HepG2 (cell line): ENCODE measurements around the gene SNRNP35. TPM values are rescaled to one million over a fixed set of nuclear protein-coding genes. Genes with fewer than 3 reads are reported as not detected.

Source experiments
- CAMTA2 ChIP-seq: sonication (generic); formaldehyde crosslinking; IDR thresholded peaks from 2 replicates; pipeline ENCODE4 v1.4.0; 2020; ENCODE audit warnings: mild to moderate bottlenecking, missing genetic modification reagents, borderline replicate concordance
- CBFB ChIP-seq: sonication (generic); formaldehyde crosslinking; IDR thresholded peaks from 2 replicates; pipeline ENCODE4 v1.4.0; 2020; ENCODE audit warnings: missing genetic modification reagents
- FOXC1 ChIP-seq: sonication (generic); formaldehyde crosslinking; IDR thresholded peaks from 2 replicates; pipeline ENCODE4 v1.8.0; 2022; ENCODE audit warnings: mild to moderate bottlenecking, missing genetic modification reagents, borderline replicate concordance
- HOXA7 ChIP-seq: sonication (generic); formaldehyde crosslinking; IDR thresholded peaks from 2 replicates; pipeline ENCODE4 v1.8.1; 2022; ENCODE audit warnings: mild to moderate bottlenecking, missing genetic modification reagents, moderate library complexity
- KAT7 ChIP-seq: IDR thresholded peaks from 2 replicates; pipeline ENCODE4 v1.6.1; 2018; ENCODE audit warnings: borderline replicate concordance, missing compliant biosample characterization
- MEIS2 ChIP-seq: sonication (generic); formaldehyde crosslinking; IDR thresholded peaks from 2 replicates; pipeline ENCODE4 v1.9.0; 2021; ENCODE audit warnings: mild to moderate bottlenecking, missing genetic modification reagents
- NCOR1 ChIP-seq: fragments of 200-600 bp; sonication (generic); IDR thresholded peaks from 2 replicates; pipeline ENCODE4 v1.7.0; 2017; ENCODE audit warnings: antibody characterized with exemption, low read length, borderline replicate concordance
- NFIC ChIP-seq: IDR thresholded peaks from 2 replicates; pipeline ENCODE4 v1.6.1; 2012; ENCODE audit warnings: mild to moderate bottlenecking, low read length, inconsistent platforms
- POLR2G ChIP-seq: fragments of 200-400 bp; formaldehyde crosslinking; IDR thresholded peaks from 2 replicates; pipeline ENCODE4 v1.6.1; 2018; ENCODE audit warnings: mild to moderate bottlenecking, low read depth, low read length, moderate library complexity
- SIX4 ChIP-seq: sonication (generic); formaldehyde crosslinking; IDR thresholded peaks from 2 replicates; pipeline ENCODE4 v1.4.0; 2020; ENCODE audit warnings: missing genetic modification reagents
- SOX6 ChIP-seq, 2 experiments: fragments of 450-650 bp in 1 of 2; sonication (generic) in 1 of 2; formaldehyde crosslinking in 1 of 2; IDR thresholded peaks; 2 replicates each; pipeline versions ENCODE4 v1.4.0 to v1.6.1; 2017 to 2020; ENCODE audit warnings: antibody characterized with exemption in 1 of 2, mild to moderate bottlenecking in 1 of 2, missing genetic modification reagents in 1 of 2
- SRF ChIP-seq: IDR thresholded peaks from 2 replicates; pipeline ENCODE4 v1.6.1; 2011; ENCODE audit warnings: mild to moderate bottlenecking, low read depth, low read length, moderate library complexity
- TAF1 ChIP-seq: sonication (generic); formaldehyde crosslinking; IDR thresholded peaks from 2 replicates; pipeline ENCODE4 v1.4.0; 2020; ENCODE audit warnings: missing genetic modification reagents
- XBP1 ChIP-seq: sonication (generic); formaldehyde crosslinking; IDR thresholded peaks from 2 replicates; pipeline ENCODE4 v1.5.0; 2020; ENCODE audit warnings: missing genetic modification reagents
- ZNF24 ChIP-seq: fragments of 450-650 bp; IDR thresholded peaks from 2 replicates; pipeline ENCODE4 v1.6.1; 2017; ENCODE audit warnings: antibody characterized with exemption, mild to moderate bottlenecking
- ZNF33B ChIP-seq: sonication (generic); formaldehyde crosslinking; IDR thresholded peaks from 2 replicates; pipeline ENCODE4 v1.5.1; 2020; ENCODE audit warnings: mild to moderate bottlenecking, missing genetic modification reagents
- ZNF768 ChIP-seq: sonication (generic); formaldehyde crosslinking; IDR thresholded peaks from 2 replicates; pipeline ENCODE4 v1.4.0; 2020; ENCODE audit warnings: missing genetic modification reagents
- polyA plus RNA-seq, 8 experiments: library from polyadenylated mRNA; depleted of rRNA in 3 of 8; stranded (reverse) in 7 of 8; unstranded in 1 of 8; fragments of >200 nt; fragmentation: Illumina TruSeq in 4 of 8; extraction: Trizol in 4 of 8; gene quantifications; 2 replicates each; pipeline versions ENCODE4 v1.2.1 to v1.2.3, GENCODE V29; 2011 to 2016; ENCODE audit warnings: low read depth in 4 of 8, missing spikeins in 1 of 8, mixed read lengths in 1 of 8; ENCODE audit not compliant: insufficient read depth in 1 of 8
- total RNA-seq, 5 experiments: library from RNA; depleted of rRNA; stranded (reverse); fragments of >200 nt; fragmentation: Illumina TruSeq; extraction: Trizol; gene quantifications; 2 replicates each; pipeline ENCODE4 v1.2.3, GENCODE V29; 2016; ENCODE audit warnings: low read depth in 1 of 5
- TF ChIP-seq, protein P1 (sequence below): IDR thresholded peaks from 2 replicates; pipeline ENCODE4 v1.6.1; 2016; ENCODE audit warnings: low read depth, missing genetic modification reagents, missing compliant biosample characterization
- TF ChIP-seq, protein P2 (sequence below): sonication (generic); formaldehyde crosslinking; IDR thresholded peaks from 2 replicates; pipeline ENCODE4 v1.8.1; 2022; ENCODE audit warnings: low read depth, mild to moderate bottlenecking, missing genetic modification reagents

Gene SNRNP35
- total and polyA plus RNA-seq, 2 of the 13 experiments (the other 11 are each of a cell fraction or from before 2014, with no cell fraction given) = 11.3 to 22.6 TPM

DNA sequence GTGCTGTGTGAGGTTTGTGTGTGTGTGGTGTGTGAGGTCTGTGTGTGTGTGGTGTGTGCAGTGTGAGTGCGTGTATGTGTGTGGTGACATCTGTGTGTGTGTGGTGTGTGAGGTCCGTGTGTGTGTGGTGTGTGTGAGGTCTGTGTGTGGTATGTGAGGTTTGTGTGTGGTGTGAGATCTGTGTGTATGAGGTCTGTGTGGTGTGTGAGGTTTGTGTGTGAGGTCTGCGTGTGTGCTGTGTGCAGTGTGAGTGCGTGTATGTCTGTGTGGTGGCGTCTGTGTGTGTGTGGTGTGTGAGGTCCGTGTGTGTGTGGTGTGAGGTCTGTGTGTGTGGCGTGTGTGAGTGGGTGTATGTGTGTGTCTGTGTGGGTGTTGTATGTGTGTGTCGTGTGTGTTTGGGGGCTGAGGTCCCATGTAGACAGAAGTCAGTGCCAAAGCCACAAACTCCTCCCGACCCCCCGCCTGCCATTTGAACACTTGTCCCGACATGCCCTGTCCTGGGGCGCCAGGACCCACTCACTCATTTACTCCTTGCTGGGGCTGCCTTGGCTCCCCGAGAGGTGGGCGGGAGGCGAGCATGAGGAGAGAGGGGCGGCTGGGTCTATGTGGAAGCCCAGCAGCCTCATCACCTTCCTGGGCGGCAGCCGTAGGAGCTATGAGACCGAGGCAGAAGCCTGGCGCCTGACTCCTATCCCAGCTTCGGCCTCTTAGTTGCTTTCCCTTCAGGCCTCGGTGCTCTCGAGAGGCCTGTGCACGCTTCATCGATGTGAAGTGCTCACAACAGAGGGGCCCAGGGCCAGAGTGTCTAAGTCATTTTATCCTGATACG, 55.1 kb downstream of the SNRNP35 start (continued):
- TF ChIP-seq ZNF768 (0 out of 2 replicates have a peak, but pooled peaks have one; percentile 12), SIX4 (CRISPR knock-in tag) (no peak), ZNF33B (CRISPR knock-in tag) (no peak), POLR2G (peak; percentile 36; the same call in 1 of the 2 replicates), SRF (no peak), NFIC (no peak), CAMTA2 (CRISPR knock-in tag) (no peak), KAT7 (CRISPR knock-in tag) (no peak), ZNF24 (no peak), TAF1 (no peak), CBFB (CRISPR knock-in tag) (no peak), NCOR1 (no peak), XBP1 (CRISPR knock-in tag) (no peak), SOX6 (IDR thresholded peaks at IDR 0.05) (no peak), SOX6 (CRISPR knock-in tag; IDR thresholded peaks at IDR 0.05) (no peak), HOXA7 (CRISPR knock-in tag) (no peak), FOXC1 (CRISPR knock-in tag) (no peak), MEIS2 (CRISPR knock-in tag) (no peak)
- TF ChIP-seq, protein P1, sequence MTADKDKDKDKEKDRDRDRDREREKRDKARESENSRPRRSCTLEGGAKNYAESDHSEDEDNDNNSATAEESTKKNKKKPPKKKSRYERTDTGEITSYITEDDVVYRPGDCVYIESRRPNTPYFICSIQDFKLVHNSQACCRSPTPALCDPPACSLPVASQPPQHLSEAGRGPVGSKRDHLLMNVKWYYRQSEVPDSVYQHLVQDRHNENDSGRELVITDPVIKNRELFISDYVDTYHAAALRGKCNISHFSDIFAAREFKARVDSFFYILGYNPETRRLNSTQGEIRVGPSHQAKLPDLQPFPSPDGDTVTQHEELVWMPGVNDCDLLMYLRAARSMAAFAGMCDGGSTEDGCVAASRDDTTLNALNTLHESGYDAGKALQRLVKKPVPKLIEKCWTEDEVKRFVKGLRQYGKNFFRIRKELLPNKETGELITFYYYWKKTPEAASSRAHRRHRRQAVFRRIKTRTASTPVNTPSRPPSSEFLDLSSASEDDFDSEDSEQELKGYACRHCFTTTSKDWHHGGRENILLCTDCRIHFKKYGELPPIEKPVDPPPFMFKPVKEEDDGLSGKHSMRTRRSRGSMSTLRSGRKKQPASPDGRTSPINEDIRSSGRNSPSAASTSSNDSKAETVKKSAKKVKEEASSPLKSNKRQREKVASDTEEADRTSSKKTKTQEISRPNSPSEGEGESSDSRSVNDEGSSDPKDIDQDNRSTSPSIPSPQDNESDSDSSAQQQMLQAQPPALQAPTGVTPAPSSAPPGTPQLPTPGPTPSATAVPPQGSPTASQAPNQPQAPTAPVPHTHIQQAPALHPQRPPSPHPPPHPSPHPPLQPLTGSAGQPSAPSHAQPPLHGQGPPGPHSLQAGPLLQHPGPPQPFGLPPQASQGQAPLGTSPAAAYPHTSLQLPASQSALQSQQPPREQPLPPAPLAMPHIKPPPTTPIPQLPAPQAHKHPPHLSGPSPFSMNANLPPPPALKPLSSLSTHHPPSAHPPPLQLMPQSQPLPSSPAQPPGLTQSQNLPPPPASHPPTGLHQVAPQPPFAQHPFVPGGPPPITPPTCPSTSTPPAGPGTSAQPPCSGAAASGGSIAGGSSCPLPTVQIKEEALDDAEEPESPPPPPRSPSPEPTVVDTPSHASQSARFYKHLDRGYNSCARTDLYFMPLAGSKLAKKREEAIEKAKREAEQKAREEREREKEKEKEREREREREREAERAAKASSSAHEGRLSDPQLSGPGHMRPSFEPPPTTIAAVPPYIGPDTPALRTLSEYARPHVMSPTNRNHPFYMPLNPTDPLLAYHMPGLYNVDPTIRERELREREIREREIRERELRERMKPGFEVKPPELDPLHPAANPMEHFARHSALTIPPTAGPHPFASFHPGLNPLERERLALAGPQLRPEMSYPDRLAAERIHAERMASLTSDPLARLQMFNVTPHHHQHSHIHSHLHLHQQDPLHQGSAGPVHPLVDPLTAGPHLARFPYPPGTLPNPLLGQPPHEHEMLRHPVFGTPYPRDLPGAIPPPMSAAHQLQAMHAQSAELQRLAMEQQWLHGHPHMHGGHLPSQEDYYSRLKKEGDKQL (CRISPR knock-in tag) = no peak
- TF ChIP-seq, protein P2, sequence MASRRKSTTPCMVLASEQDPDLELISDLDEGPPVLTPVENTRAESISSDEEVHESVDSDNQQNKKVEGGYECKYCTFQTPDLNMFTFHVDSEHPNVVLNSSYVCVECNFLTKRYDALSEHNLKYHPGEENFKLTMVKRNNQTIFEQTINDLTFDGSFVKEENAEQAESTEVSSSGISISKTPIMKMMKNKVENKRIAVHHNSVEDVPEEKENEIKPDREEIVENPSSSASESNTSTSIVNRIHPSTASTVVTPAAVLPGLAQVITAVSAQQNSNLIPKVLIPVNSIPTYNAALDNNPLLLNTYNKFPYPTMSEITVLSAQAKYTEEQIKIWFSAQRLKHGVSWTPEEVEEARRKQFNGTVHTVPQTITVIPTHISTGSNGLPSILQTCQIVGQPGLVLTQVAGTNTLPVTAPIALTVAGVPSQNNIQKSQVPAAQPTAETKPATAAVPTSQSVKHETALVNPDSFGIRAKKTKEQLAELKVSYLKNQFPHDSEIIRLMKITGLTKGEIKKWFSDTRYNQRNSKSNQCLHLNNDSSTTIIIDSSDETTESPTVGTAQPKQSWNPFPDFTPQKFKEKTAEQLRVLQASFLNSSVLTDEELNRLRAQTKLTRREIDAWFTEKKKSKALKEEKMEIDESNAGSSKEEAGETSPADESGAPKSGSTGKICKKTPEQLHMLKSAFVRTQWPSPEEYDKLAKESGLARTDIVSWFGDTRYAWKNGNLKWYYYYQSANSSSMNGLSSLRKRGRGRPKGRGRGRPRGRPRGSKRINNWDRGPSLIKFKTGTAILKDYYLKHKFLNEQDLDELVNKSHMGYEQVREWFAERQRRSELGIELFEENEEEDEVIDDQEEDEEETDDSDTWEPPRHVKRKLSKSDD (CRISPR knock-in tag) = no peak
